Mesodermal cell (in vitro differentiated cells): ENCODE measurements around the gene SMARCC2.
"Not testable (repeated sequence)": the region's sequence is repeated elsewhere in the genome, so short reads cannot be mapped to it uniquely, and the experiment has no call there.

Experiments used
- H3K27ac ChIP-seq: 2 replicates; pipeline ENCODE4 v1.7.0; 2013; ENCODE audit warnings: mild to moderate bottlenecking, low read depth, low read length, moderate library complexity; ENCODE audit not compliant: severe bottlenecking
- H3K36me3 ChIP-seq: 2 replicates; pipeline ENCODE4 v1.7.1; 2013; ENCODE audit warnings: mild to moderate bottlenecking, low read length, moderate library complexity; ENCODE audit not compliant: control insufficient read depth, insufficient read depth
- H3K4me1 ChIP-seq: one replicate; pipeline ENCODE4 v1.7.1; 2013; ENCODE audit warnings: mild to moderate bottlenecking, low read length; ENCODE audit not compliant: insufficient read depth, control insufficient read depth, poor library complexity, severe bottlenecking
- H3K4me3 ChIP-seq: 2 replicates; pipeline ENCODE4 v1.7.0; 2013; ENCODE audit warnings: low read length, control low read depth, mild to moderate bottlenecking; ENCODE audit not compliant: insufficient read depth, poor library complexity, severe bottlenecking; ENCODE audit errors: extremely low read depth
- H3K9me3 ChIP-seq: 2 replicates; pipeline ENCODE4 v1.7.1; 2013; ENCODE audit warnings: mild to moderate bottlenecking, low read length, moderate library complexity; ENCODE audit not compliant: control insufficient read depth
- WGBS, 2 experiments: methylation state at CpG; one replicate each; pipeline ENCODE4 v1.1.5; 2013; ENCODE audit warnings: missing lambda C conversion rate in 2 of 2; ENCODE audit not compliant: insufficient coverage in 2 of 2; 5-methylcytosine and 5-hydroxymethylcytosine counted together

SMARCC2 gene

GRCh38 chr12:56157201-56158028 lies 31.9 kb downstream of the SMARCC2 start:
- H3K36me3 ChIP-seq = peaks cover 65% of the 10 kb centered on the region

GRCh38 chr12:56156464-56157200 lies 32.7 kb downstream of the SMARCC2 start:
- 91 to 94% methylated on average over 17 to 18 of the region's 21 CpGs for WGBS, 2 experiments
- H3K4me3 ChIP-seq = peak overlapping the region; percentile 99
- not testable (repeated sequence) for H3K27ac ChIP-seq

More at GRCh38 chr12:56157201-56158028, 31.9 kb downstream of the SMARCC2 start:
- H3K4me3 ChIP-seq = peak overlapping the region; percentile 99
- H3K9me3 ChIP-seq = no peaks in the 10 kb centered on the region
- H3K4me1 ChIP-seq = peaks cover 32% of the 10 kb centered on the region
- peak overlapping the region; percentile 88 for H3K27ac ChIP-seq
- 30 to 34% methylated on average over 37 of the region's 45 CpGs for WGBS, 2 experiments

GRCh38 chr12:56155256-56155845 lies 33.9 kb downstream of the SMARCC2 start:
- Histone ChIP-seq H3K36me3 (peaks cover 44% of the 10 kb centered on the region), H3K9me3 (no peaks in the 10 kb centered on the region), H3K4me1 (peaks cover 21% of the 10 kb centered on the region), H3K27ac (no peak overlapping the region), H3K4me3 (no peak overlapping the region)
- WGBS, 2 experiments = 91 to 95% methylated on average over 8 to 9 of the region's 11 CpGs

More at GRCh38 chr12:56156464-56157200, 32.7 kb downstream of the SMARCC2 start:
- H3K4me1 ChIP-seq = peaks cover 25% of the 10 kb centered on the region
- H3K36me3 ChIP-seq = peaks cover 57% of the 10 kb centered on the region
- not testable (repeated sequence) for H3K9me3 ChIP-seq

GRCh38 chr12:56154818-56155217 lies 34.5 kb downstream of the SMARCC2 start:
- Histone ChIP-seq H3K4me3 (no peak overlapping the region), H3K36me3 (peaks cover 39% of the 10 kb centered on the region), H3K4me1 (peaks cover 20% of the 10 kb centered on the region), H3K27ac (no peak overlapping the region), H3K9me3 (no peaks in the 10 kb centered on the region)
- WGBS, 2 experiments = 96 to 100% methylated on average over 3 to 5 of the region's 5 CpGs

DNA sequence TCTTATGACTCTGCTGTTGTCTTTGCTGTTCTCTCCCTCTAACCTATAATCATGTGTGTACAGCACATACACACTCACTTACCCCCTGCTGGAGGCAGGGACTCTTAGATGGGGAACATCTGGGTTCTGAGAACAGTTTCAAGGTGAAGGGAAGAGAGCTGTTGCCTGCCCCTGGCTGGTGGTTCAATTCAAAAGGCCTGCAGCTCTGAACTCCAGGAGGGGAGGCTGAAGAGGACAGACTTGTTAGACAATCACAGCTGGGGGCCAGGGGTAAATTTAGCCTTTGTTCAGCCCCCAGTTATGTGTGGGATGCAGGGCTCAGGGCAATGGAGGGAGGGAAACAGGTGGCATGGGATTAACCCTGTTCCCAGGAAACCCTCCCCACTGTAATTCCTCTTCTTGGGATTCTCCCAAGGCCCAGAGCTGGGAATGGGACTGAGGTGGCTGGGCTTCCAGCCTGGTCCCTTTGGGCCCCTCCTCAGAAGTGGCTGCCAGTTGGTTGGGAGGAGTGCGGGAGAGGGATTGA lies 35.0 kb downstream of the SMARCC2 start:
- Histone ChIP-seq H3K4me3 (no peak overlapping the region), H3K27ac (no peak overlapping the region), H3K36me3 (peaks cover 34% of the 10 kb centered on the region), H3K4me1 (peaks cover 17% of the 10 kb centered on the region), H3K9me3 (no peaks in the 10 kb centered on the region)
- WGBS, 2 experiments = no CpG with 5 or more reads among the region's 1 CpG

DNA sequence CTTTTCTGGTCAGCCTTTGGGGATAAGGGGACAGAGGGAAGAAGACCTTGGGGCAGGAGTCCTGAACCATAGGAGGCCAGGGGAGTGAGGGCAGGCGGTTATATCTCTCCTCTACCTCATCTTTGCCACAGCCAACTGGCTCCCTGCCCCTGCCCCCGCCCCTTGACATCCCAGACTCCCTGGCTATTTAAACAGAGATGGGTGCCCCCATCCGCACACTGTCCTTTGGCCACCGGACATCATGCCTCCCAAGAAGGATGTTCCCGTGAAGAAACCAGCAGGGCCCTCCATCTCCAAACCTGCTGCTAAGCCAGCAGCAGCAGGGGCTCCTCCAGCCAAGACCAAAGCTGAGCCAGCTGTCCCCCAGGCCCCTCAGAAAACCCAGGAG lies 35.6 kb downstream of the SMARCC2 start:
- no peaks in the 10 kb centered on the region for H3K9me3 ChIP-seq
- no peak overlapping the region for H3K4me3 ChIP-seq
- WGBS, 2 experiments = 80 to 96% methylated on average over 5 of the region's 5 CpGs
- peaks cover 17% of the 10 kb centered on the region for H3K4me1 ChIP-seq
- no peak overlapping the region for H3K27ac ChIP-seq
- H3K36me3 ChIP-seq = peaks cover 27% of the 10 kb centered on the region

- Histone ChIP-seq H3K4me1 (peaks cover 17% of the 10 kb centered on the region), H3K36me3 (peaks cover 25% of the 10 kb centered on the region), H3K27ac (peak overlapping the region; percentile 10), H3K4me3 (peak overlapping the region; percentile 79), H3K9me3 (no peaks in the 10 kb centered on the region)
- 10 to 12% methylated on average over 3 to 7 of the region's 8 CpGs for WGBS, 2 experiments
Measured at GRCh38 chr12:56152756-56153677, 36.3 kb downstream of the SMARCC2 start.

DNA sequence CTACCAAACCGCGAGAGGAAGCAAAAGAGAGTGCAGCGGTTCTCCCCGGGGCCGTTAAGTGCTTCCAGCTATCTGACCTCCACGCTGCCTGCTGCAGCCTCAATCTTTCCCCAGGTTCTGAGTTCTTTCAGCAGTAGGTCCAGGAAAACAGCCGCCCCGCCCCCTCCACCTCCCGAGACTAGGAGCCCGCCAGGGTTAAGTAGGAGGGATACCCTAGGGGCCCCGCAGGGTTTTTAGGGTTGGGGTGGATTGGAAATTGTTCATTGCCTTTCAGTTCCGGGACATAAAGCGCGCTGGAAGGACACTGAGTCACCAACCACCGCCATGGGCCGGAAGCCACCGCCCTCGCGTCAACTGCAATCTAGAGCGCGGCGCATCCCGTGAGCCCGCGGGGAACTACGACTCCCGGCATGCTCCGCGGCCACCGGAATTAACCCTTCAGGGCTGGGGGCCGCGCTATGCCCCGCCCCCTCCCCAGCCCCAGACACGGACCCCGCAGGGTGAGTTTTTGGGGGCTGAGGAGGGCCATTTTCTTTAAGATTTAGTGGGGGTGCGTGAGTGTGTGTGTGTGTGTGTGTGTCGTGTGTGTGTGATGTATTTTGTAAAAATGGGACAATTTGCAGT lies 37.0 kb downstream of the SMARCC2 start, which contains the start of gene MYL6B:
MYL6B (plus strand) TSS at position 456 of the 624 bp plus-strand sequence. CDS start 1,332 bp downstream, outside the sequence.
- Histone ChIP-seq H3K36me3 (peaks cover 25% of the 10 kb centered on the region), H3K4me1 (peaks cover 17% of the 10 kb centered on the region), H3K9me3 (no peaks in the 10 kb centered on the region), H3K27ac (peak within 1 kb of the TSS; percentile 89), H3K4me3 (peak within 1 kb of the TSS; percentile 79)
- 0% methylated on average over 8 to 18 of the region's 37 CpGs for WGBS, 2 experiments

DNA sequence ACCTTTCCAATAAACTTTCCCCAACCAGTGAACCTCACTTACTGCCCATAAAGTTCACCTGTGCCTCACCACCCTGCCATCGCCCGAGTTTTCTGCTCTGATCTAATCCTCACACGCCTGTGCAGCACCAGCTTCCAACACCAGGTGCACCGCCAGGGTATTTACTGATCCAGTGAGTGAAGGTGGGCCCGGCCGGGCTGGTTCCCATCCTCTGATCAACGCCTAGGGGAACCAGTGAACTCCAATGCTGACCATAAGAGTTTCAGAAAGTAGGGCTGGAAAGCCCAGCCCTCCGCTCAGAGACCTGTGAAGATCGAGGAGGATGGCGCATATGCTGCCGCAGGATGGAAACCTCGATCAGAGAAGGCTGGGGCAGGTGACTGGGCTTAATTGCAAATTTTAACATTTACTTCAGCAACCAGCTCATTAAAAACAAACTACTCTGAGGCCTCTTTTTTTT lies 37.6 kb downstream of the SMARCC2 start:
- Histone ChIP-seq H3K4me3 (peak overlapping the region; percentile 79), H3K4me1 (peaks cover 12% of the 10 kb centered on the region), H3K9me3 (no peaks in the 10 kb centered on the region), H3K27ac (peak overlapping the region; percentile 89), H3K36me3 (peaks cover 25% of the 10 kb centered on the region)
- 13 to 21% methylated on average over 11 to 12 of the region's 12 CpGs for WGBS, 2 experiments
